ENCODE measurements around the gene SUSD3. TPM values are rescaled to one million over a fixed set of nuclear protein-coding genes. Genes with fewer than 3 reads are reported as not detected.

Gene SUSD3
- total RNA-seq, 1 experiment from 2014 or later = 9.0 TPM

GRCh38 chr9:93087971-93088655, 29.6 kb downstream of the SUSD3 start:
- Mint-ChIP-seq H3K4me3 (no peak overlapping the region), H3K4me1 (peaks cover 7% of the 10 kb centered on the region in 2 experiments; a peak in 1 of 4 replicates), H3K27ac (no peak overlapping the region; a peak in 1 of 7 replicates), H3K36me3 (ENCODE audit: insufficient read depth in 1 of 3, low read depth in 3 of 3) (peaks cover 11 to 17% (median 16%) of the 10 kb centered on the region in 3 experiments), H3K9me3 (peaks cover 6 to 9% of the 10 kb centered on the region in 2 experiments; a peak in 4 of 5 replicates), H3K27me3 (ENCODE audit: low read depth) (no peaks in the 10 kb centered on the region)
- DNase-seq = no peak
- Histone ChIP-seq H3K4me2 (ENCODE audit: insufficient read depth, insufficient read length, low read length) (no peak overlapping the region), H2BK5ac (ENCODE audit: insufficient read length, low read length) (no peak overlapping the region), H3T11ph (ENCODE audit: low read length) (no peak overlapping the region), H2AFZ (ENCODE audit: low read length) (no peak overlapping the region), H3K4ac (ENCODE audit: low read depth, low read length) (no peak overlapping the region), H3K56ac (ENCODE audit: insufficient read length, low read depth, low read length) (no peak overlapping the region), H2BK15ac (ENCODE audit: low read depth, low read length) (no peak overlapping the region), H4K5ac (ENCODE audit: insufficient read length, low read depth, low read length) (no peak overlapping the region), H3K14ac (ENCODE audit: insufficient read depth, low read length) (no peak overlapping the region), H4K20me1 (ENCODE audit: control insufficient read depth, insufficient read depth, insufficient read length) (peaks cover 3% of the 10 kb centered on the region), H3K79me1 (ENCODE audit: insufficient read depth, low read depth, low read length, poor library complexity, severe bottlenecking) (no peaks in the 10 kb centered on the region), H3K27me3 (ENCODE audit: insufficient read depth, low read length) (no peaks in the 10 kb centered on the region), H2AK5ac (ENCODE audit: insufficient read length, low read length) (no peak overlapping the region), H2BK120ac (ENCODE audit: low read depth, low read length, poor library complexity, severe bottlenecking) (no peak overlapping the region), H3K18ac (ENCODE audit: insufficient read length, low read depth, low read length) (no peak overlapping the region), H3K9ac (ENCODE audit: extremely low read depth, insufficient read length, low read length) (no peak overlapping the region), H3K23ac (ENCODE audit: insufficient read length, low read depth, low read length) (no peak overlapping the region), H2BK12ac (ENCODE audit: insufficient read length, low read depth, low read length) (no peak overlapping the region), H3K27ac (ENCODE audit: insufficient read length, low read depth, low read length) (no peak overlapping the region), H3K23me2 (ENCODE audit: insufficient read length, low read depth, low read length, poor library complexity, severe bottlenecking) (no peaks in the 10 kb centered on the region), H2BK20ac (ENCODE audit: low read depth, low read length, poor library complexity, severe bottlenecking) (no peak overlapping the region), H4K8ac (replicated peaks; ENCODE audit: insufficient read length, low read depth, low read length) (no peak overlapping the region), H3K4me1 (ENCODE audit: insufficient read depth, low read length) (no peaks in the 10 kb centered on the region), H3K79me2 (ENCODE audit: insufficient read depth, low read length) (no peaks in the 10 kb centered on the region), H4K91ac (ENCODE audit: insufficient read length, low read depth, low read length) (no peak overlapping the region), H3K9me3 (ENCODE audit: control insufficient read depth, low read depth, low read length) (no peaks in the 10 kb centered on the region)
- no peak for TF ChIP-seq CTCF (conservative IDR thresholded peaks at IDR 0.05)
- WGBS (ENCODE audit: extremely low coverage, insufficient read length, low lambda C conversion rate) = no CpG with 5 or more reads among the region's 12 CpGs

Measured in H9 (cell line).